HFF-Myc (cell line): ENCODE measurements around the gene SLA2.

Experiments
- DNase-seq: peaks from one replicate; pipeline ENCODE4 v3.0.0-alpha.2; 2011; ENCODE audit warnings: low read depth; ENCODE audit errors: extremely low read depth
- H3K4me3 ChIP-seq: replicated peaks from 2 replicates; pipeline ENCODE4 v1.5.1; 2011; ENCODE audit warnings: low read depth, mild to moderate bottlenecking, control low read depth, low read length
- TF ChIP-seq, protein P1 (sequence below): IDR thresholded peaks from 2 replicates; pipeline ENCODE4 v1.5.1; 2012; ENCODE audit warnings: mild to moderate bottlenecking, low read depth, low read length, control low read depth; ENCODE audit errors: missing control alignments

Gene SLA2

DNA sequence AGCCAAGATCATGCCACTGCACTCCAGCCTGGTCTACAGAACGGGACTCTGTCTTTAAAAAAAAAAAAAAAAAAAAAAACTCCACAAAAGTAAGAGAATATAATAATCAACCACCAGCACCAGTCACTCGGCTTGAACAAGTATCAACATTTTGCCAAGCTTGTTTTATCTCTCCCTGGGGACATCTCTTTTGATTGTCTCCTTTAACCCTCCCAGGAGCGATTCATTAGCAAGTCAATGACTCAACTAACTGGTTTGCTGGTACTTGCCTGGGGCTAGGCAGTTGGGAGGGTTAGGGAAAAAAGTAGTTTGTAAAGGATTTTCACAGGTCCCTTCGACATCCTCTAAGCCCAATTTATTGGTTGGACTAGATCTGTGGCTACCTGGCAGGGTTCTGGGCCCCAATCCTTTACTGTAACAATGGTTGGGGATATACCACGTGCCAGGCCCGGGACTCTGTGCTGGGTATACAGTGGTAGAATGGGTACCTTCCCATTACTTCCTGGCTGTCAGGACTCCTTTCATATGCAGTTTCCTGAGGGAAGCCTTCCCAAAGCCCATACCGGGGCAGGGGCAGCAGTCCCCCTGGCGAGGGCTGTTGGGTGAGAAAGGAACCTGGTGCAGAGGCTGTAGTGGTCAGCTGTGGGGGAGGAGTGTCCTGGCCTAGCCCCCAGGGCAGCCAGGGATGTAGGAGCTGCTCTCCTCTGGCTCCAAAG lies 60.4 kb downstream of the SLA2 start:
- DNase-seq: no peak
- TF ChIP-seq, protein P1, sequence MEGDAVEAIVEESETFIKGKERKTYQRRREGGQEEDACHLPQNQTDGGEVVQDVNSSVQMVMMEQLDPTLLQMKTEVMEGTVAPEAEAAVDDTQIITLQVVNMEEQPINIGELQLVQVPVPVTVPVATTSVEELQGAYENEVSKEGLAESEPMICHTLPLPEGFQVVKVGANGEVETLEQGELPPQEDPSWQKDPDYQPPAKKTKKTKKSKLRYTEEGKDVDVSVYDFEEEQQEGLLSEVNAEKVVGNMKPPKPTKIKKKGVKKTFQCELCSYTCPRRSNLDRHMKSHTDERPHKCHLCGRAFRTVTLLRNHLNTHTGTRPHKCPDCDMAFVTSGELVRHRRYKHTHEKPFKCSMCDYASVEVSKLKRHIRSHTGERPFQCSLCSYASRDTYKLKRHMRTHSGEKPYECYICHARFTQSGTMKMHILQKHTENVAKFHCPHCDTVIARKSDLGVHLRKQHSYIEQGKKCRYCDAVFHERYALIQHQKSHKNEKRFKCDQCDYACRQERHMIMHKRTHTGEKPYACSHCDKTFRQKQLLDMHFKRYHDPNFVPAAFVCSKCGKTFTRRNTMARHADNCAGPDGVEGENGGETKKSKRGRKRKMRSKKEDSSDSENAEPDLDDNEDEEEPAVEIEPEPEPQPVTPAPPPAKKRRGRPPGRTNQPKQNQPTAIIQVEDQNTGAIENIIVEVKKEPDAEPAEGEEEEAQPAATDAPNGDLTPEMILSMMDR: no peak
- no peak overlapping the region for H3K4me3 ChIP-seq

DNA sequence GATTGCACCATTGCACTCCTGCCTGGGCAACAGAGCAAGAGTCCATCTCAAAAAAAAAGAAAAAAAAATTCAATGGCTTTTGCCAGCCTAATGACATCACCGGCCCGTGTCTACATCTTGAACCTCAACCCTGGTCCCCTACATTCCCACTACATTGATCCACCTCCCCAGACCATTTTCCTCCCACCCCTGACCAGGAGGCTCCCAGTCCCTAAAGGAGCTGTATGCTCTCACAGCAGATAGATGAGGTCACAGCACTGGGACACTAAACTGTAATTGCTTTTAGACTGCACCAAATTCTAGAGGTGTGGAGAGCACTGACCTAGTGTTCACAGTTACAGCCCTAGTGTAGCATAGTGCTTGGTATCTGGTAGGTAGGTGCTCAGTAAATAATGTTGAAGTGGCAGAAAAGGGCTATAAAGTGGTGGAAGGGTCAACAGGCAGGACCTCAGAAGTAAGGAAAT lies 61.9 kb downstream of the SLA2 start:
- H3K4me3 ChIP-seq: no peak overlapping the region
- TF ChIP-seq, protein P1: no peak
- no peak for DNase-seq

DNA sequence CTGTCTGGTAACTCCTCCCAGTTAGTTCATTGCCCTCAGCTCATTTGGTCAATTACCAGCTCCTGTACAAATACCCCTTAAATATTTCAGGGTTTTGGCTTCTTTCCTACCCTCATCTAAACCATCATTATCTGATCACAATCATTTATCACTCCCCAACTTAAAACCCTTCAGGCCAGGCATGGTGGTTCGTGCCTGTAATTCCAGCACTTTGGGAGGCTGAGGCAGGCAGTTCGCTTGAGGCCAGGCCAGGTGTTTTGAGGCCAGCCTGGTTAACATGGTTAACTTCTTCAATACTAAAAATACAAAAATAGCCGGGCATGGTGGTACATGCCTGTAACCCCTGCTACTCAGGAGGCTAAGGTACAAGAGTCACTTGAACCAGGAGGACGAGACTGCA lies 63.2 kb downstream of the SLA2 start:
- H3K4me3 ChIP-seq: no peak overlapping the region
- TF ChIP-seq, protein P1: no peak
- no peak for DNase-seq

DNA sequence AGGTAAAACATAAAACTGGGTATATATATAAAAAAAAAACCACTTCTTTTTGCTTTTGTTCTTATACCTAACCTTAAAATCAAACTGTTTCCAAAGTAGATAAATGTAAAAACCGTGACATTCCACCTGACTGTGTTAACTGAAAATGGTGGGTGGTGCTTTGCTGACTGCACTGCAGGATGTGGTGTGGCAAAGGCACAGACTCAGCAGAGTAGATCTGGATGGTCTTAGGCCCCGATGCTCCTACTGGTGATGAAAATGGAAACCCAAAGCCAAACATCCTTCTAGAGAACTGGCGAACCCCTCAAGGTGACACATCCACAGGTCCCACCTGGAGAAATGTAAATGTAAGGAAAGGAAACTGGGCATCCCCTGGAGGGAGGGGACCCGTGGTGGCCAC lies 63.7 kb downstream of the SLA2 start:
- DNase-seq: no peak
- TF ChIP-seq, protein P1: no peak
- H3K4me3 ChIP-seq: no peak overlapping the region

DNA sequence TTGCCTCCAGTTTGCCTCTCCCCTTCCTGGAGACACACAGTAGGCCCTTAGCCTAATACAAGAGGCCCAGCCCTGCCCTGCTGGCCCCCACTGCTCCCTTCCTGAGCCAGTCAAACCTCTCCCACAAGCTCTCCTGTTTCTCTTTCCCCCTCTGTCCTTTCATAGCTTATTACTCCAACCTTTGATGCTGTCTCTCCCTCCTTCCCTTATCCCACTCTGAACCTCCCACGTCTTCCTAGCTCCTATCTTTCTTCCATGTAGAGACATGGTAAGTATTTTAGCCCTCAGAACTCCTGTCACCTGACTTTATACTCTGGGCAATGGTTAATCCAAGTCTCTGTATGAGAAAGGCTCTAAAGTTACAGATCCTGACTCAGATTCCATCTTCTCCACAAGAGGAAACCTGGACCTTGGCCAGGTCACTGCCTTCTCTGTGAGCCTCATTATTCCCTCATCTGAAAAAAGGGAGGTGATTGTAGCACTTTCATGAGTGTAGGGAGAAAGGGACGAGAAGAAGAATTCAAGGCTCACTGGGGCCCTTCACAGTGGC lies 65.9 kb downstream of the SLA2 start:
- H3K4me3 ChIP-seq: no peak overlapping the region
- no peak for DNase-seq
- TF ChIP-seq, protein P1: no peak

DNA sequence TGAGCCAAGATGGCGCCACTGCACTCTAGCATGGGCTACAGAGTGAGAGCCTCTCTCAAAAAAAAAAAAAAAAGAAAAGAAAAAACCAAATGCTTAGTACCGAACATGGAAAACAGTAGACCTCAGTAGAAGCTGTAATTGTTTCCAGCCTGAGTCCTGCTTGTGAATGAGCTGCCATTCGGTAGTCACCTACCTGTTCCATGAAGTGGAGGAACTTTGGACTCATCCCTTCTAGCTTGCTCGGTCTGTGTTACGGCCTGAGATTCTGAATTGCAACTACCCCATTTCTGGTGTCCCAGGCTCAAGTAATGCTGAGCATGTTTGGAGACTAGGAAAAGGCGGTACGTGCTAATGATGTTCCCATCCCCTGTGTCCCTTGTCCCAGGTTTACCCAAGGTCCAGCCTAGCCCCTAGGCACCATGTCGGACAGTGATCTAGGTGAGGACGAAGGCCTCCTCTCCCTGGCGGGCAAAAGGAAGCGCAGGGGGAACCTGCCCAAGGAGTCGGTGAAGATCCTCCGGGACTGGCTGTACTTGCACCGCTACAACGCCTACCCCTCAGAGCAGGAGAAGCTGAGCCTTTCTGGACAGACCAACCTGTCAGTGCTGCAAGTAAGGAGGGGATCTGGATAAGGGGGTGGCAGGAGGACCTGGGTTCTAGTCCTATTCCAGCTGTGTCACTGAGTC lies 67.5 kb downstream of the SLA2 start:
- DNase-seq: no peak
- no peak overlapping the region for H3K4me3 ChIP-seq
- TF ChIP-seq, protein P1: no peak

DNA sequence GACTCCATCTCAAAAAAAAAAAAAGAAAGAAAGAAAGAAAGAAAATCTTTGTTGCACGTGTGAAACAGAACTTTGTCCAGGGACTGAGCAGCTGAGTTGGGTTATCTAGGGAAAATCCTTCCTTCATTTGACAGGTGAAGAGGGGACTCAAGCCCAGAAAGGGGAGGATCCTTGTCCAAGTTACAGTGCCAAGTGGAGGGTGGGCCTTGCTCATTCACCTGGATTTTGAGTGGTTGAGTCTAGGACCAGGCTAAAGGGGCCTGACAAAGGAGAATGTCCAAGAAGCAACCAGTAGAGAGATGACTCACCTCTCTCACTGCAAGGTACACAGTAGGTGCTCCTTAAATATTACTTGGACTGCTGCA lies 69.9 kb downstream of the SLA2 start:
- DNase-seq: no peak
- TF ChIP-seq, protein P1: no peak
- no peak overlapping the region for H3K4me3 ChIP-seq
